ENCODE results near the gene GNA15. TPM values are rescaled to one million over a fixed set of nuclear protein-coding genes. Genes with fewer than 3 reads are reported as not detected.

Gene GNA15
- total RNA-seq, 2 donors from 2014 or later, result not detected

DNA sequence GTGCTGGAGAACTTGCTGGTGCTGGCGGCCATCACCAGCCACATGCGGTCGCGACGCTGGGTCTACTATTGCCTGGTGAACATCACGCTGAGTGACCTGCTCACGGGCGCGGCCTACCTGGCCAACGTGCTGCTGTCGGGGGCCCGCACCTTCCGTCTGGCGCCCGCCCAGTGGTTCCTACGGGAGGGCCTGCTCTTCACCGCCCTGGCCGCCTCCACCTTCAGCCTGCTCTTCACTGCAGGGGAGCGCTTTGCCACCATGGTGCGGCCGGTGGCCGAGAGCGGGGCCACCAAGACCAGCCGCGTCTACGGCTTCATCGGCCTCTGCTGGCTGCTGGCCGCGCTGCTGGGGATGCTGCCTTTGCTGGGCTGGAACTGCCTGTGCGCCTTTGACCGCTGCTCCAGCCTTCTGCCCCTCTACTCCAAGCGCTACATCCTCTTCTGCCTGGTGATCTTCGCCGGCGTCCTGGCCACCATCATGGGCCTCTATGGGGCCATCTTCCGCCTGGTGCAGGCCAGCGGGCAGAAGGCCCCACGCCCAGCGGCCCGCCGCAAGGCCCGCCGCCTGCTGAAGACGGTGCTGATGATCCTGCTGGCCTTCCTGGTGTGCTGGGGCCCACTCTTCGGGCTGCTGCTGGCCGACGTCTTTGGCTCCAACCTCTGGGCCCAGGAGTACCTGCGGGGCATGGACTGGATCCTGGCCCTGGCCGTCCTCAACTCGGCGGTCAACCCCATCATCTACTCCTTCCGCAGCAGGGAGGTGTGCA, 43.3 kb downstream of the GNA15 start:
- H3K36me3 Mint-ChIP-seq (ENCODE audit: low read depth), result no peaks in the 10 kb centered on the region
- H3K9ac ChIP-seq (ENCODE audit: extremely low read depth, low read length, poor library complexity, severe bottlenecking), result no peak overlapping the region
- H3K4me3 ChIP-seq (ENCODE audit: low read length), result no peak overlapping the region
- H3K4me3 Mint-ChIP-seq, result no peak overlapping the region
- H3K4me1 ChIP-seq (ENCODE audit: control insufficient read depth, insufficient read depth, low read length), result no peaks in the 10 kb centered on the region
- DNase-seq, result peak; percentile 59
- H3K27ac Mint-ChIP-seq, result no peak overlapping the region
- no peaks in the 10 kb centered on the region for H3K4me1 Mint-ChIP-seq
- no peaks in the 10 kb centered on the region for H3K36me3 ChIP-seq (ENCODE audit: control insufficient read depth, insufficient read depth, low read length)
- H3K27me3 ChIP-seq (ENCODE audit: control insufficient read depth, insufficient read depth, low read length, poor library complexity, severe bottlenecking), result no peaks in the 10 kb centered on the region
- no peaks in the 10 kb centered on the region for H3K9me3 ChIP-seq (ENCODE audit: control insufficient read depth, low read length)
- no peak overlapping the region for H3K27ac ChIP-seq (ENCODE audit: low read depth, low read length)
- no peaks in the 10 kb centered on the region for H3K9me3 Mint-ChIP-seq
- no peak for TF ChIP-seq CTCF (conservative IDR thresholded peaks at IDR 0.05)
- WGBS, 2 experiments (ENCODE audit: insufficient coverage in 1 of 2, insufficient read length in 1 of 2), result 94 to 95% methylated on average over 35 to 52 of the region's 52 CpGs
- H3K27me3 Mint-ChIP-seq (ENCODE audit: insufficient read depth), result no peaks in the 10 kb centered on the region

GRCh38 chr19:3179739-3180293, 44.0 kb downstream of the GNA15 start:
- Histone ChIP-seq H3K27me3 (ENCODE audit: control insufficient read depth, insufficient read depth, low read length, poor library complexity, severe bottlenecking) (no peaks in the 10 kb centered on the region), H3K9me3 (ENCODE audit: control insufficient read depth, low read length) (no peaks in the 10 kb centered on the region), H3K4me3 (ENCODE audit: low read length) (no peak overlapping the region), H3K27ac (ENCODE audit: low read depth, low read length) (no peak overlapping the region), H3K36me3 (ENCODE audit: control insufficient read depth, insufficient read depth, low read length) (no peaks in the 10 kb centered on the region), H3K9ac (ENCODE audit: extremely low read depth, low read length, poor library complexity, severe bottlenecking) (no peak overlapping the region), H3K4me1 (ENCODE audit: control insufficient read depth, insufficient read depth, low read length) (no peaks in the 10 kb centered on the region)
- Mint-ChIP-seq H3K27ac (no peak overlapping the region), H3K4me1 (no peaks in the 10 kb centered on the region), H3K4me3 (no peak overlapping the region), H3K27me3 (ENCODE audit: insufficient read depth) (no peaks in the 10 kb centered on the region), H3K9me3 (no peaks in the 10 kb centered on the region), H3K36me3 (ENCODE audit: low read depth) (no peaks in the 10 kb centered on the region)
- no peak for DNase-seq
- no peak for TF ChIP-seq CTCF (conservative IDR thresholded peaks at IDR 0.05)
- WGBS, 2 experiments (ENCODE audit: insufficient coverage in 1 of 2, insufficient read length in 1 of 2), result 93 to 94% methylated on average over 20 to 31 of the region's 31 CpGs

DNA sequence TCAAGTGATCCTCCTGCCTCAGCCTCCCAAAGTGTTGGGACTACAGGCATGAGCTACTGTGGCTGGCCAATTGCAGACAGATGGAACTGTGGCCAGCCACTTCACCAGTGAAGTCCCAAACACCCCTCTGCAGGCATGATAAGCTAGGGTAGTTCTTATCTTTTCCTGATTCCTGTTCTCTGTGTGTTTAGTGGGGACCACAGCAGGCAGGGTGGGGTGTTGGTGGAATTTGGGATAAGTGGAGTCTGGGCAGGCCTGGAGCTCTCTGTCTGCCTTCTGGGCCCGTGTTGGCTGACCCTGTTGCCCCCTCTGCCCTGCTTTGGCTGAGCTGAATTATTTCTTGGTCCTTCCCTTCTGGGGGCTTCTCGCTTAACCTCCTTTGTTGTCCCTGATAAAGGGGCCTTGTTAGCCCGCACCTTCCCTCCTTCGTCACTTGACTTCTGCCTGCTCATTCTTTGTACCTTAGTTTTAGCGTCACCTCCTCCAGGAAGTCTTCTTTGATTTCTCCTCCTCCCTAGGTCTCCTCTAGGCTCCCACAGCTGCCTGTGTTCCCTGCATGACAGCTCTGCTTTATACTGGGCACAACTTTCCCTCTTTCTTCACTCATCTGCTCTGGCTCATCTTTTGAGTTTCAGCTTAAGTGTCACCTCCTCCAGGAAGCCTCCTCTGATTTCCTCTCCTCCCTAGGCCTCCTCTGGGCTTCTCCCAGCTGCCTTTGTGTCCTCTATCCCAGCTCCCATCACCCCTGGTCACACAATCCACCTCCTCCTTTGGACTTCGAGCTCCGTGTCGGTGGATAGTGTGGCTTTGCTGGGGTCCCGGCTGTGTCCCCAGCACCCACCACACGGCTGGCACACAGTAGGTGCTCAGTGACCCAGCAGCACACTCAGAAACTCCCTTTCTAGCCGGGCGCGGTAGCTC, 48.1 kb downstream of the GNA15 start:
- Mint-ChIP-seq H3K27me3 (ENCODE audit: insufficient read depth) (no peaks in the 10 kb centered on the region), H3K4me1 (peaks cover 7% of the 10 kb centered on the region), H3K27ac (no peak overlapping the region), H3K9me3 (no peaks in the 10 kb centered on the region), H3K4me3 (no peak overlapping the region), H3K36me3 (ENCODE audit: low read depth) (peaks cover 4% of the 10 kb centered on the region)
- no peaks in the 10 kb centered on the region for H3K27me3 ChIP-seq (ENCODE audit: control insufficient read depth, insufficient read depth, low read length, poor library complexity, severe bottlenecking)
- DNase-seq, result no peak
- H3K9ac ChIP-seq (ENCODE audit: extremely low read depth, low read length, poor library complexity, severe bottlenecking), result no peak overlapping the region
- no peak overlapping the region for H3K4me3 ChIP-seq (ENCODE audit: low read length)
- H3K36me3 ChIP-seq (ENCODE audit: control insufficient read depth, insufficient read depth, low read length), result peaks cover 4% of the 10 kb centered on the region
- H3K27ac ChIP-seq (ENCODE audit: low read depth, low read length), result no peak overlapping the region
- WGBS, 2 experiments (ENCODE audit: insufficient coverage in 1 of 2, insufficient read length in 1 of 2), result 87 to 91% methylated on average over 13 of the region's 13 CpGs
- no peaks in the 10 kb centered on the region for H3K4me1 ChIP-seq (ENCODE audit: control insufficient read depth, insufficient read depth, low read length)
- no peaks in the 10 kb centered on the region for H3K9me3 ChIP-seq (ENCODE audit: control insufficient read depth, low read length)
- no peak for TF ChIP-seq CTCF (conservative IDR thresholded peaks at IDR 0.05)
